ENCODE results near the gene FYN. TPM values are rescaled to one million over a fixed set of nuclear protein-coding genes. Genes with fewer than 3 reads are reported as not detected.

Gene FYN
- total and polyA plus RNA-seq, 4 donors, result 11.2 to 28.3 (median 19.7) TPM

DNA sequence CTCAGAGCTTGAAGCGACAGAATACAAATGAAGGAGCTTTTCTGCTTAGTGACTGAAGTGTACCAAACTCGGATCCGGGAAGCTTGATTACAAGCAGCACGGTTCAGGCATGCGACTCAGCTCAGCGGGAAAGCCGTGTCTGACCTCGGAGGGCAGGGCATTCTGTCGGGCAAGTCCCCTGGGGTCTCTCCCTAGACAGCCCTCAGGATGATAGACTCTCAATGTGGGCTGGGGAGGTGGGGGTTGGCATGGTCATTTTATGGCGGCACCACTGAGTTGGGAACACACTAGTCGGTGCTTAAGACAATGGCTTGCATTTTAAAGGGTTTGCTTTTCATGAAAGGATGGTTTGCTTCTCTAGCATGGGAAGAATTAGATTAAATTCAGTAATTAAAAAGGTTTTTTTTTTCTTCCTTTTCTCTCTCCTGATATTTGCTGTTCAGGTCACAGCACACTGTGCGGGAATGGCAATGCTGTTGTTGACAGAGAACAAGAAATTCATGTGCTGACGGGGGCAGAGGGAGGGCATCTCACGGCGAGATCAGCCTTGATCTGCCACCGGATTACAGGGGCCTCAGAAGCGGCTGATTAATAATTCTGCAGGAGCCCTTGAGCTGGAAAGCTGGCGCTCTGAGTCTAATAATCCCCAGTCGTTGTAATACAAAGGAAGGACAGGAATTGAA lies 186.9 kb downstream of the FYN start:
- WGBS, result 40% methylated on average over 19 of the region's 19 CpGs
- TF ChIP-seq RXRA (IDR thresholded peaks at IDR 0.05) (peak; percentile 42 to 62), SP1 (IDR thresholded peaks at IDR 0.05) (peak; percentile 46), HNF4A (conservative IDR thresholded peaks at IDR 0.05) (peak in 1 of 2 donors; percentile 55), FOXA2 (IDR thresholded peaks at IDR 0.05) (peak; percentile 55), YY1 (IDR thresholded peaks at IDR 0.05) (peak; percentile 58), NR2F2 (IDR thresholded peaks at IDR 0.05) (no peak), FOXA1 (IDR thresholded peaks at IDR 0.05) (no peak)
- TF ChIP-seq, protein P1, sequence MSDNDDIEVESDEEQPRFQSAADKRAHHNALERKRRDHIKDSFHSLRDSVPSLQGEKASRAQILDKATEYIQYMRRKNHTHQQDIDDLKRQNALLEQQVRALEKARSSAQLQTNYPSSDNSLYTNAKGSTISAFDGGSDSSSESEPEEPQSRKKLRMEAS (IDR thresholded peaks at IDR 0.05), result no peak
- no peak for DNase-seq (ENCODE audit: low spot score)
- H3K4me3 ChIP-seq (ENCODE audit: low read depth in 1 of 3, low read length in 3 of 3), result no peak overlapping the region
- H3K9ac ChIP-seq (ENCODE audit: low read depth in 1 of 2, low read length in 2 of 2), result peak overlapping the region in 1 of 2 donors; percentile 65
- no peaks in the 10 kb centered on the region for H3K9me3 ChIP-seq (ENCODE audit: control insufficient read depth in 4 of 4, low read length in 3 of 4)
- H3K36me3 ChIP-seq (ENCODE audit: control insufficient read depth in 4 of 4, insufficient read depth in 3 of 4, low read depth in 1 of 4, low read length in 3 of 4), result peaks cover 0 to 1% (median 0%) of the 10 kb centered on the region in 4 donors
- peaks cover 15 to 39% (median 21%) of the 10 kb centered on the region in 4 donors for H3K4me1 ChIP-seq (ENCODE audit: control insufficient read depth in 4 of 4, insufficient read depth in 4 of 4, low read length in 3 of 4)
- peak overlapping the region; percentile 93 to 94 for H3K27ac ChIP-seq (ENCODE audit: low read depth in 1 of 2, low read length in 2 of 2)
- no peaks in the 10 kb centered on the region for H3K27me3 ChIP-seq (ENCODE audit: control insufficient read depth in 4 of 4, insufficient read depth in 4 of 4, low read length in 3 of 4)

DNA sequence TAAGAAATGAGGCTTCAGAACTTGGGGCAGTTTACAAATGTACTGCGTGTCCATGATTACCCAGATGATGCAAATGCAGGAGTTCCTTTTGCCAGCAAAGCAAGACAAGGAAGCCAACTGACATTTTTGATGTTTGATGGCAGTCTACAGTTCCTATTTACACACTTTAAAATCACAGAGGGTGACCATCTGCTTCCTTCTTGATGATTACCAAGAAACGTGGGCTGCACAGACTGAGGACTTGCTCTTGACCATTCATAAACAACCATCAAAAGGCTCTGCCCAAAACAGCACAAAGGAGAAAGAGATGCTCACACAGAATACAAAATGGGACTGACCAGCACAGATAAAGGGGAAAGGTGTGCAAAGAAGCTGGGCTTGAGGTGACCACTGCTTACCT lies 187.7 kb downstream of the FYN start:
- DNase-seq (ENCODE audit: low spot score), result no peak
- Histone ChIP-seq H3K27me3 (ENCODE audit: control insufficient read depth in 4 of 4, insufficient read depth in 4 of 4, low read length in 3 of 4) (no peaks in the 10 kb centered on the region), H3K36me3 (ENCODE audit: control insufficient read depth in 4 of 4, insufficient read depth in 3 of 4, low read depth in 1 of 4, low read length in 3 of 4) (peaks cover 0 to 1% (median 0%) of the 10 kb centered on the region in 4 donors), H3K4me3 (ENCODE audit: low read depth in 1 of 3, low read length in 3 of 3) (no peak overlapping the region), H3K4me1 (ENCODE audit: control insufficient read depth in 4 of 4, insufficient read depth in 4 of 4, low read length in 3 of 4) (peaks cover 15 to 39% (median 21%) of the 10 kb centered on the region in 4 donors), H3K9ac (ENCODE audit: low read depth in 1 of 2, low read length in 2 of 2) (no peak overlapping the region), H3K9me3 (ENCODE audit: control insufficient read depth in 4 of 4, low read length in 3 of 4) (no peaks in the 10 kb centered on the region), H3K27ac (ENCODE audit: low read depth in 1 of 2, low read length in 2 of 2) (peak overlapping the region; percentile 93 to 94)
- TF ChIP-seq SP1 (IDR thresholded peaks at IDR 0.05) (no peak), TAF1 (conservative IDR thresholded peaks at IDR 0.05) (no peak), EGR1 (IDR thresholded peaks at IDR 0.05; ENCODE audit: low read depth in 2 of 2) (no peak), FOXA2 (IDR thresholded peaks at IDR 0.05) (no peak), HNF4A (conservative IDR thresholded peaks at IDR 0.05) (no peak)
- TF ChIP-seq, protein P2, sequence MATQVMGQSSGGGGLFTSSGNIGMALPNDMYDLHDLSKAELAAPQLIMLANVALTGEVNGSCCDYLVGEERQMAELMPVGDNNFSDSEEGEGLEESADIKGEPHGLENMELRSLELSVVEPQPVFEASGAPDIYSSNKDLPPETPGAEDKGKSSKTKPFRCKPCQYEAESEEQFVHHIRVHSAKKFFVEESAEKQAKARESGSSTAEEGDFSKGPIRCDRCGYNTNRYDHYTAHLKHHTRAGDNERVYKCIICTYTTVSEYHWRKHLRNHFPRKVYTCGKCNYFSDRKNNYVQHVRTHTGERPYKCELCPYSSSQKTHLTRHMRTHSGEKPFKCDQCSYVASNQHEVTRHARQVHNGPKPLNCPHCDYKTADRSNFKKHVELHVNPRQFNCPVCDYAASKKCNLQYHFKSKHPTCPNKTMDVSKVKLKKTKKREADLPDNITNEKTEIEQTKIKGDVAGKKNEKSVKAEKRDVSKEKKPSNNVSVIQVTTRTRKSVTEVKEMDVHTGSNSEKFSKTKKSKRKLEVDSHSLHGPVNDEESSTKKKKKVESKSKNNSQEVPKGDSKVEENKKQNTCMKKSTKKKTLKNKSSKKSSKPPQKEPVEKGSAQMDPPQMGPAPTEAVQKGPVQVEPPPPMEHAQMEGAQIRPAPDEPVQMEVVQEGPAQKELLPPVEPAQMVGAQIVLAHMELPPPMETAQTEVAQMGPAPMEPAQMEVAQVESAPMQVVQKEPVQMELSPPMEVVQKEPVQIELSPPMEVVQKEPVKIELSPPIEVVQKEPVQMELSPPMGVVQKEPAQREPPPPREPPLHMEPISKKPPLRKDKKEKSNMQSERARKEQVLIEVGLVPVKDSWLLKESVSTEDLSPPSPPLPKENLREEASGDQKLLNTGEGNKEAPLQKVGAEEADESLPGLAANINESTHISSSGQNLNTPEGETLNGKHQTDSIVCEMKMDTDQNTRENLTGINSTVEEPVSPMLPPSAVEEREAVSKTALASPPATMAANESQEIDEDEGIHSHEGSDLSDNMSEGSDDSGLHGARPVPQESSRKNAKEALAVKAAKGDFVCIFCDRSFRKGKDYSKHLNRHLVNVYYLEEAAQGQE (IDR thresholded peaks at IDR 0.05), result no peak
- TF ChIP-seq, protein P1 (IDR thresholded peaks at IDR 0.05), result no peak
- TF ChIP-seq, protein P3, sequence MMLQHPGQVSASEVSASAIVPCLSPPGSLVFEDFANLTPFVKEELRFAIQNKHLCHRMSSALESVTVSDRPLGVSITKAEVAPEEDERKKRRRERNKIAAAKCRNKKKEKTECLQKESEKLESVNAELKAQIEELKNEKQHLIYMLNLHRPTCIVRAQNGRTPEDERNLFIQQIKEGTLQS (IDR thresholded peaks at IDR 0.05), result no peak
- 50% methylated on average over 2 of the region's 2 CpGs for WGBS

DNA sequence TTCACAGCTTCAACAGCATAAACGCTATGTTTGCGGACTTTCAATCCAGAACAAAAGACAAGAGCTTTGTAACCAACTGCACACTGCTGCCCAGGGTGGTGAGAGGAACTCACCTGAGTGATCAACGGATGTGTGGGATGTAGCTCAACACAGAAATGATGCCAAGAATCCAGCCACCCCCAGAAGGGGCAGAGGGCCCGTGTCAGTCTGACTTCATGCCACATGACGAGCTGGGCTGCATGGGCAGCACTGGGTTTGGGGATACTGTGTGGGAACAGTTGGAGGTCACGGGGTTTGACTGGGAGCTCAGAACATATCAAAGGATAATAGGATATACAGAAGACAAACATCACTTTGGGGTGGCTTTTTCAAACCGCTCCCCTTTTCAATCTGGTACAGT lies 188.2 kb downstream of the FYN start:
- Histone ChIP-seq H3K9ac (ENCODE audit: low read depth in 1 of 2, low read length in 2 of 2) (no peak overlapping the region), H3K27ac (ENCODE audit: low read depth in 1 of 2, low read length in 2 of 2) (peak overlapping the region; percentile 93 to 94), H3K9me3 (ENCODE audit: control insufficient read depth in 4 of 4, low read length in 3 of 4) (no peaks in the 10 kb centered on the region), H3K4me3 (ENCODE audit: low read depth in 1 of 3, low read length in 3 of 3) (no peak overlapping the region), H3K36me3 (ENCODE audit: control insufficient read depth in 4 of 4, insufficient read depth in 3 of 4, low read depth in 1 of 4, low read length in 3 of 4) (peaks cover 0 to 1% (median 0%) of the 10 kb centered on the region in 4 donors), H3K27me3 (ENCODE audit: control insufficient read depth in 4 of 4, insufficient read depth in 4 of 4, low read length in 3 of 4) (no peaks in the 10 kb centered on the region), H3K4me1 (ENCODE audit: control insufficient read depth in 4 of 4, insufficient read depth in 4 of 4, low read length in 3 of 4) (peaks cover 15 to 39% (median 21%) of the 10 kb centered on the region in 4 donors)
- no peak for TF ChIP-seq EGR1 (IDR thresholded peaks at IDR 0.05; ENCODE audit: low read depth in 2 of 2)
- DNase-seq (ENCODE audit: low spot score), result no peak
- WGBS, result 73% methylated on average over 7 of the region's 7 CpGs
